Skeletal muscle tissue (tissue), 4 donors: ENCODE measurements around the gene C6orf62. TPM values are rescaled to one million over a fixed set of nuclear protein-coding genes. Genes with fewer than 3 reads are reported as not detected.
A peak's percentile ranks its signal among the peaks of the same experiment; 100 is the strongest.
"Not testable (repeated sequence)": the region's sequence is repeated elsewhere in the genome, so short reads cannot be mapped to it uniquely, and the experiment has no call there.

Source experiments
- H3K27ac ChIP-seq: one replicate; pipeline ENCODE4 v1.7.0; 2013; ENCODE audit warnings: mild to moderate bottlenecking, low read depth, low read length, inconsistent platforms
- H3K27me3 ChIP-seq, 3 donors: one replicate each; pipeline ENCODE4 v1.7.0; 2013; ENCODE audit warnings: low read length in 3 of 3; ENCODE audit not compliant: control insufficient read depth in 3 of 3, insufficient read depth in 3 of 3
- H3K36me3 ChIP-seq, 3 donors: one replicate each; pipeline ENCODE4 v1.7.0; 2013; ENCODE audit warnings: low read length in 3 of 3; ENCODE audit not compliant: control insufficient read depth in 3 of 3, insufficient read depth in 3 of 3
- H3K4me1 ChIP-seq, 3 donors: one replicate each; pipeline ENCODE4 v1.7.0; 2013; ENCODE audit warnings: low read length in 3 of 3, mild to moderate bottlenecking in 3 of 3; ENCODE audit not compliant: control insufficient read depth in 3 of 3, insufficient read depth in 3 of 3
- H3K4me3 ChIP-seq, 3 donors: one replicate each; pipeline ENCODE4 v1.7.0; 2013; ENCODE audit warnings: low read length in 3 of 3
- H3K9ac ChIP-seq, 3 donors: one replicate each; pipeline ENCODE4 v1.7.0; 2013; ENCODE audit warnings: low read length in 3 of 3, mild to moderate bottlenecking in 3 of 3, moderate library complexity in 2 of 3, low read depth in 1 of 3
- H3K9me3 ChIP-seq, 3 donors: one replicate each; pipeline ENCODE4 v1.7.0; 2013; ENCODE audit warnings: low read length in 3 of 3; ENCODE audit not compliant: control insufficient read depth in 3 of 3
- total RNA-seq: library from RNA; depleted of rRNA; stranded (reverse); fragments of >200 nt; gene quantifications from one replicate; pipeline ENCODE4 v1.2.3, GENCODE V29; 2014
- donor health status: Osteomylitis.

Gene C6orf62
- total RNA-seq, 1 donor from 2014 or later: 41.2 TPM

DNA sequence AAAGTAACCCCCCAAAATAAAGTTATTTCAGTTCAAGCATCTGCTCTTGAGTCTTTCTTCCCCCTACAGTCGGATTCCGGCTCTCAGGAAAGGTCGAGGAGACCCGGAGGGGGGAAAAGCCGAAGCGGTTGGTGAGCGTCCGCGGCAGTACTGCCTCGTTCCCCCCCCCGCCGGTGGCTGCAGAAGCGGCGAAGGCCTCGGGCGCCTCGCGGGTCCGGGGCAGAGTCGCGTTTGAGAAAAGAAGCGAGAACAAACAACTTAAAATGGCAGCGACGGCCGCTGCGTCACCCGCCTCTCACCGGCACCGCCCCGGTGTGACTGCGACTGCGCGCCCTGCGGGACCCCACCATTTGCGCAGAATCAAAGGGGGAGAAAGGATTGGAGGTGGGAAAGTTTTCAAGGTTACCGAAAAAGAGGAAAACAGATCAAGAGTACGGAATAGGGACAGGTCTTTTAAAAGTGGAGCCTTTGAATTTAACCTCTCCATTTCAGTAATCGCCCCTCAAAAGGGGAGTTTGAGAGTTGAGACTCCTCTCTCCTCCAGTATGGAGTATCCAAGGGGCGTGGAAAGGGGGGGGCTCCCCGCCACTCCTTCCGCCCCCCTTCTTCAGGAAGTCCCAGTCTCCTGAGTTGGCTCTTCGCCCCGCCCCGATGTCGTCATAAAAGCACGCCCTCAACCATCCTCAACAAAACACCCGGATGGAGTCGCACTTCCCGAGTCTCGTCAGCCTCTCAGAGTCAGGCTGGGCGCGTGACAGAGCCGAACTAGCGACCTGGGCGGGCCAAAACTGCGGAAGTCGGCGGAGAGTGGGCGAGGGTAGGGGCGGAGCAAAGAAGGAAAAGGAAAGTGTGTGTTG is 1.9 kb upstream of the C6orf62 start:
- Histone ChIP-seq H3K36me3 (peaks cover 4 to 6% (median 4%) of the 10 kb centered on the region in 3 donors), H3K4me3 (peak overlapping the region; percentile 88 to 97 (median 91)), H3K9me3 (no peaks in the 10 kb centered on the region), H3K4me1 (peaks cover 12 to 26% (median 23%) of the 10 kb centered on the region in 3 donors), H3K27me3 (no peaks in the 10 kb centered on the region), H3K9ac (peak overlapping the region; percentile 99 to 100 (median 100)), H3K27ac (peak overlapping the region; percentile 100)

- peak overlapping the region; percentile 83 to 97 (median 91) for H3K4me3 ChIP-seq
- H3K4me1 ChIP-seq: peaks cover 17 to 28% (median 23%) of the 10 kb centered on the region in 3 donors
- peaks cover 7 to 10% (median 9%) of the 10 kb centered on the region in 3 donors for H3K36me3 ChIP-seq
- H3K27ac ChIP-seq: peak overlapping the region; percentile 100
- no peaks in the 10 kb centered on the region for H3K27me3 ChIP-seq
- no peaks in the 10 kb centered on the region for H3K9me3 ChIP-seq
- H3K9ac ChIP-seq: peak overlapping the region; percentile 99 to 100 (median 100)
Measured at GRCh38 chr6:24720131-24720603, 1.2 kb upstream of the C6orf62 start.

- peak overlapping the region; percentile 99 to 100 (median 100) for H3K9ac ChIP-seq
- no peaks in the 10 kb centered on the region for H3K9me3 ChIP-seq
- peak overlapping the region; percentile 83 to 97 (median 91) for H3K4me3 ChIP-seq
- H3K27me3 ChIP-seq: no peaks in the 10 kb centered on the region
- H3K4me1 ChIP-seq: peaks cover 22 to 43% (median 26%) of the 10 kb centered on the region in 3 donors
- H3K27ac ChIP-seq: peak overlapping the region; percentile 100
- peaks cover 12 to 23% (median 20%) of the 10 kb centered on the region in 3 donors for H3K36me3 ChIP-seq
Measured at GRCh38 chr6:24718449-24719124, 367 bp downstream of the C6orf62 start.

DNA sequence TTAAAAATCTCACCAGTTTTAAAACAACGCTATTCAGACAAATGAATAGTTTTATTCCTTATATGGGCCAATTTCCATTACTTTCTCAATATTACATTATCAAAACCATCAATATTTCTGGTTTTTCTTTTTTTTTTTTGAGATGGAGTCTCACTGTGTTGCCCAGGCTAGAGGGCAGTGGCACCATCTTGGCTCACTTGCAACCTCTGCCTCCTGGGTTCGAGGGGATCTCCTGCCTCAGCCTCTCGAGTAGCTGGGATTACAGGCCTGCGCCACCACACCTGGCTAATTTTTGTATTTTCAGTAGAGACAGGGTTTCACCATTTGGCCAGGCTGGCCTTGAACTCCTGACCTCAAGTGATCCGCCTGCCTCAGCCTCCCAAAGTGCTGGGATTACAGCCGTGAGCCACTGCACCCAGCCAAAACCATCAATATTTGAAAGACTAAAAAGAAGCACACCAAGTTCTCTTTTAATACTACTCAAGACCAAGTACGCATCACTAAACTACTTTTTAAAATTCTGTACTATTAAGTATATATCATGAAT is 2.3 kb downstream of the C6orf62 start:
- H3K9me3 ChIP-seq, H3K27ac ChIP-seq, H3K27me3 ChIP-seq: not testable (repeated sequence)
- Histone ChIP-seq H3K9ac (peak overlapping the region in 1 of 3 donors; percentile 100), H3K4me1 (peaks cover 21 to 46% (median 22%) of the 10 kb centered on the region in 3 donors), H3K36me3 (peaks cover 15 to 38% (median 35%) of the 10 kb centered on the region in 3 donors), H3K4me3 (peak overlapping the region in 2 of 3 donors; percentile 17 to 38)

DNA sequence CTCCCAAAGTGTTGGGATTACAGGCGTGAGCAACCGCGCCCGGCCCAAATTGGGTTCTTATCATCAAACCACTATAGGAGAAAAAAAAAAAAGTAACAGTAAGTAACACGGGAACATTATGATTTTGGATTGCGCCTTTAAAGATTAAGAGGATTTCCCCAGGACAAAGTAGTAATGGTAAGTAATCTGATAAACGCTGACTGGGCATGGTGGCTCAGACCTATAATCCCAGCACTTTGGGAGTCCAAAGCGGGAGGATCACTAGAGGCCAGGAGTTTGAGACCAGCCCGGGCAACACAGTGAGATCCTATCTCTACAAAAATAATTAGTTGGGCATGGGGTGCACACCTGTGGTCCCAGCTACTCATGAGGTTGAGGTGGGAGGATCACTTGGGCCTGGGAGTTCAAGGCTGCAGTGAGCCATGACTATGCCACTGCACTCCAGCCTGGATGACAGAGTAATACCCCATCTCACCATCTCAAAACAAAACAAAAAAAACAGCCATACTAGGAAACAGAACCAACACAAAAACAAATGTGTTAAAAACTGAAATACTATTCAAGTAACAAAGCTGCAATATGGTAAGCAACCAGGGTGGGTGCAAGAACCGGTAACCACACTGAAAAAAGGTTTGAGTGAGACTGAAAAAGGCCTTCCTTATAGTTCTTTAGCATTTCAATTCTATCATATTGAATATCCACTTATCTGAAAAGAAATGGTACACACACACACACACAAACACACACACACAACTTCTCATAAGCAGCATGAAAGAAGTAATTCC is 8.2 kb downstream of the C6orf62 start:
- Histone ChIP-seq H3K36me3 (peaks cover 39 to 78% (median 77%) of the 10 kb centered on the region in 3 donors), H3K27me3 (no peaks in the 10 kb centered on the region), H3K9ac (no peak overlapping the region), H3K27ac (no peak overlapping the region), H3K4me3 (no peak overlapping the region), H3K4me1 (peaks cover 3 to 19% (median 9%) of the 10 kb centered on the region in 3 donors), H3K9me3 (no peaks in the 10 kb centered on the region)

DNA sequence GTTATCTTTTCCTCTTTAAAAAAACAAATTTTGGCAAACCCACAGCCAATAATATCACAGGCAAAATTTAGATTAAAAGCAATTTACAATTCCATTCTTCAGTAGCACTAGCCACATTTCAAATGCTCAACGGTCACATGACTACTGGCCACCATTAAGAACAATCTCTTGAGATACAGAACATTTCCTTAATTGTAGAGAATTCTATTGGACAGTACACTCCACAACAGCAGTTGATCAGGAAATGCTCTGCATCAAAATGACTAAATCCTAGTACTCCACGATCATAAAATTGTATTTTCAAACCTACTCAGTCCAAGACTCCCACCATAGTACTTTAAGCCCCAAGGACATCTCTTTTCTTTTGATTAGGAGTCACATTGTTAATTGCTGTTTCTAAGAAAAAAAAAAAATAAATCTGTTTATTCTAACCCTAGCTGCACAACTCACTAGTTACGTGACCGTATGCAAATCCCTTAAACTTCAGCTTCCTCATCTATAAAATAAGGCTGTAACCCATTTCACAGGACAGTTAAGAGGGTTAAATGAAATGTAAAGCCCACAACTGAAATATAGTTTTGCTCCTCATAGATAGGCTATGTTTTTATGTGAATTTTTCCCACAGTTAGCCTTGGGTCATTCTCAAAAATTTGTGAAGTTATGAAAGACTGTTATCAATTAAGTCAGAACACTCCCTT is 9.8 kb downstream of the C6orf62 start:
- H3K36me3 ChIP-seq: peaks cover 42 to 83% (median 78%) of the 10 kb centered on the region in 3 donors

DNA sequence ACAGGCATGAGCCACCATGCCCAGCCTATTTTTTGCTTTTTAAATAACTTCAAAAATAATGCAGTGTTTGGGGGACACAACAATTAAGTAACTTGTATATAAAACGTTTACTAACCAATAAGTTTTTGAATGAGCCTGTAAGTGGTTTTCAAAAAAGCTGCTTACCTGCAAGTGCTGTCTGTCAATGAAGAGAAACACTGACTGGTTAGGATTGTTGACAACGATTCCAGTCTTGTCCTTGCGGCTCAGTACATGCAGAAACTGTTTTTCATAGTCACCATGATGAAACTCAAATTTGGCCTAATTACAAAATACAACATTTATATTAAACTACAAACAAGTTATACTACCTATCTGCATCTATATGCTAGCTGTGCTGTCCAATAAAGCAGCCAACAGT is 10.3 kb downstream of the C6orf62 start:
- Histone ChIP-seq H3K9me3 (no peaks in the 10 kb centered on the region), H3K4me3 (no peak overlapping the region), H3K36me3 (peaks cover 39 to 84% (median 79%) of the 10 kb centered on the region in 3 donors), H3K4me1 (peaks cover 0 to 4% (median 0%) of the 10 kb centered on the region in 3 donors), H3K27ac (no peak overlapping the region), H3K9ac (no peak overlapping the region), H3K27me3 (no peaks in the 10 kb centered on the region)

More for the DNA sequence above, 9.8 kb downstream of the C6orf62 start:
- peaks cover 0 to 8% (median 3%) of the 10 kb centered on the region in 3 donors for H3K4me1 ChIP-seq
- H3K27me3 ChIP-seq: no peaks in the 10 kb centered on the region
- H3K9me3 ChIP-seq: no peaks in the 10 kb centered on the region
- H3K27ac ChIP-seq: no peak overlapping the region
- no peak overlapping the region for H3K9ac ChIP-seq
- H3K4me3 ChIP-seq: no peak overlapping the region

DNA sequence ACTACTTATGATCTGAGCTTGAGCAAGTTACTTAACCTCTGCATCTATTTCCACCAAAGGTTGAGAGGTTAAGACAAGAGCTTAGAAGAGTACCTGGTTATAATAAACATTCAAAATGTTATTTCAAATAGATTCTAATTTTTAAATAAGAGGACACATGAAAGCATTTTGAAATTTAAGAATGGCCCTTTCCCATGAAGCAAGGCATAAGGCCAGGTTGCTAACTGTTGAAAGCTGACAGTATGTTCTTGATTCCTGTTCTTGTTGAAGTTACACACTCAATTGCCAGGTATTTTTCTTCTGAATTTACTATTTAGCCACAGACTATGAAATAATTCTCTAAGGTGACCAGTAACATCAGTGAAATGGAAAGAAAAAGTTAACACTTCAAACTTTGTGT is 14.5 kb downstream of the C6orf62 start:
- Histone ChIP-seq H3K4me3 (no peak overlapping the region), H3K27ac (no peak overlapping the region)

More for the DNA sequence above, 14.5 kb downstream of the C6orf62 start:
- Histone ChIP-seq H3K27me3 (no peaks in the 10 kb centered on the region), H3K4me1 (no peaks in the 10 kb centered on the region), H3K9ac (no peak overlapping the region), H3K9me3 (no peaks in the 10 kb centered on the region), H3K36me3 (peaks cover 42 to 69% (median 58%) of the 10 kb centered on the region in 3 donors)
